Fibroblast of pulmonary artery (primary cell): ENCODE data around the gene GNAI3.

Experiments used
- DNase-seq: peaks from one replicate; pipeline ENCODE4 v3.0.0-alpha.2; 2010; ENCODE audit warnings: low read depth
- H3K4me3 ChIP-seq: replicated peaks from 2 replicates; pipeline ENCODE4 v1.5.1; 2011; ENCODE audit warnings: low read depth, mild to moderate bottlenecking, control low read depth, low read length, moderate library complexity
- CTCF ChIP-seq: IDR thresholded peaks from 2 replicates; pipeline ENCODE4 v1.5.1; 2011; ENCODE audit warnings: mild to moderate bottlenecking, control low read depth, low read length, inconsistent platforms; ENCODE audit errors: missing control alignments

Gene GNAI3

GRCh38 chr1:109565241-109565640 lies 16.8 kb downstream of the GNAI3 start:
- no peak overlapping the region for H3K4me3 ChIP-seq
- DNase-seq = no peak
- no peak for TF ChIP-seq CTCF

- no peak for TF ChIP-seq CTCF
- DNase-seq = no peak
- H3K4me3 ChIP-seq = no peak overlapping the region
Measured at GRCh38 chr1:109566982-109567381, 18.6 kb downstream of the GNAI3 start.

- DNase-seq = no peak
- TF ChIP-seq CTCF = no peak
- no peak overlapping the region for H3K4me3 ChIP-seq
Measured at GRCh38 chr1:109567877-109568672, 19.7 kb downstream of the GNAI3 start.

GRCh38 chr1:109569323-109569722 lies 20.9 kb downstream of the GNAI3 start:
- no peak for TF ChIP-seq CTCF
- no peak overlapping the region for H3K4me3 ChIP-seq
- no peak for DNase-seq

GRCh38 chr1:109570414-109570813 lies 22.0 kb downstream of the GNAI3 start:
- no peak for TF ChIP-seq CTCF
- peak; percentile 67 for DNase-seq
- no peak overlapping the region for H3K4me3 ChIP-seq

- H3K4me3 ChIP-seq = no peak overlapping the region
- no peak for DNase-seq
- TF ChIP-seq CTCF = no peak
Measured at GRCh38 chr1:109573785-109574184, 25.4 kb downstream of the GNAI3 start.

- no peak overlapping the region for H3K4me3 ChIP-seq
- no peak for TF ChIP-seq CTCF
- DNase-seq = no peak
Measured at GRCh38 chr1:109578947-109579443, 30.6 kb downstream of the GNAI3 start.
